ENCODE data around the gene BCL2.

The BCL2 gene

DNA sequence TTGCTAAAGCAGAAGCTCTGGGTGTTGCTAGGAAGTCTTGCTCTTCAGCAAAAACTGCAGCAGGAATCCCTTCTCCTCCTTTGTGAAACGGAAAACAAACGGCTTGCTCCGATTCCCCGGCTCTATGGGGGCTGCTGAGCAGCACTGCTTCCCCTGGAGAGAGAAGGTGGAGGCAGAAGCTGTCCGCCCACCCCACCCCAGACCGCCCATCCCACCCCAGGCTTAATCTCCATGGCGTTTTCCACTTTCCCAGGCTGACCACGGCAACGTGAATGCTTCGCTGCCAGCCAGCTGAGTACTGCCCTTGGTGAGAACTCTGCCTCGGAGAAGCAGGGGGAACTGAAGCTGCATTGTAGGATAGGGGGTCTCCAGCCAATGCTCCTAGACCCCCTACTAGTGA lies 139.2 kb downstream of the BCL2 start:
- FAIRE-seq: peak; percentile 74
- no peak for DNase-seq (ENCODE audit: insufficient read length)
- no peak for TF ChIP-seq TAF1 (IDR thresholded peaks at IDR 0.05; ENCODE audit: borderline replicate concordance, low read depth, low read length)
- no peak; the same call in 1 of the 2 replicates for TF ChIP-seq POLR2AphosphoS5 (IDR thresholded peaks at IDR 0.05; ENCODE audit: low read depth, low read length)
- no peak; the same call in 1 of the 2 replicates for TF ChIP-seq POLR2A (IDR thresholded peaks at IDR 0.05; ENCODE audit: low read depth, low read length)

- no peak for FAIRE-seq
- DNase-seq (ENCODE audit: insufficient read length): no peak
- TF ChIP-seq POLR2AphosphoS5 (IDR thresholded peaks at IDR 0.05; ENCODE audit: low read depth, low read length) (no peak), POLR2A (IDR thresholded peaks at IDR 0.05; ENCODE audit: low read depth, low read length) (no peak), TAF1 (IDR thresholded peaks at IDR 0.05; ENCODE audit: borderline replicate concordance, low read depth, low read length) (no peak)
Measured at GRCh38 chr18:63179422-63179821, 140.1 kb downstream of the BCL2 start.

- no peak for DNase-seq (ENCODE audit: insufficient read length)
- FAIRE-seq: peak; percentile 42
- TF ChIP-seq TAF1 (IDR thresholded peaks at IDR 0.05; ENCODE audit: borderline replicate concordance, low read depth, low read length) (no peak), POLR2AphosphoS5 (IDR thresholded peaks at IDR 0.05; ENCODE audit: low read depth, low read length) (no peak), POLR2A (IDR thresholded peaks at IDR 0.05; ENCODE audit: low read depth, low read length) (no peak)
Measured at GRCh38 chr18:63178971-63179370, 140.6 kb downstream of the BCL2 start.

DNA sequence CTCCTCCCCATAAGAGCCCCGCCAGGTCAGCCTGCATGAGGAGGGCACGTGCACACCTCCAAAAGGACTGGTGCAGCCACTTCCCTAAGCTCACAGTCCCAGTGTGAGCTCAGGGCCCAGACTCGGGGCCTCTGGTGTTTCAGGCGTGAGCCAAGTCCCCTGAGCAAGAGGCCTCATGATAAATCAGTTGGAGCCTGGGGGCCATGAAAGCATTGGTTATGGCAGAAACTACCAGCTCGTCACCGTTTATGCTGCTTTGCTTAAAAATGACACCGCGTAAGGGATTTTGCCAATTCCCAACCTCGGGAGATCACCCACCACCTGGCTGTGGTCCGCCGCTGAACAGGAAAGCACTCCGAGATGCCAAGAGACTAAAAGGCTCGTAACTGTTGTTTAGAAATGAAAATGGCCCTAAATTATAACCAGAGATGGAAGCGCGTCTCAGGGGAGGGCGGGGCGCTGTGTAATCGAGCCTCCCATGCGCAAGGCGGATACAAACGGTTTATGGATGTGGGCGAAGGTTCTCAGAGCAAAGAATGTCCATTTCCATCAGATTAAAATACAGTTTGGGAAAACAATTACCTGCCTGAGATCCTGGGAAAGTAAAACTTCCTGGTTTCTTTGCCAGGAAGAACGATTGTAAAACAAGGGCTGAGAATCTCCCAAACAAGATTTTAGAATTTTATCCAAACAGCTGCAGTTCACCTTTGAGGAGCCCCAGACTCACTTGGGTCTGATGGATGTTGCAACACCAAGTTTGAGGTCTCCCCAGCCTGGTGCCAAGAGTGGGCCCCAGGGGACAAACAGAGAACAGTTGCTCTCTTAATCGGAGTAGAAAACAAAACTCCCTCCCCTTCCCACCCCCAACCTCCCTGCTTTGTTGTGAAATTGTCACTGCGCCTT lies 141.4 kb downstream of the BCL2 start:
- no peak for TF ChIP-seq TAF1 (IDR thresholded peaks at IDR 0.05; ENCODE audit: borderline replicate concordance, low read depth, low read length)
- no peak for TF ChIP-seq POLR2A (IDR thresholded peaks at IDR 0.05; ENCODE audit: low read depth, low read length)
- no peak for TF ChIP-seq POLR2AphosphoS5 (IDR thresholded peaks at IDR 0.05; ENCODE audit: low read depth, low read length)
- DNase-seq (ENCODE audit: insufficient read length) (no peak), FAIRE-seq (peak; percentile 64)

GRCh38 chr18:63177259-63177658 lies 142.3 kb downstream of the BCL2 start:
- FAIRE-seq (no peak), DNase-seq (ENCODE audit: insufficient read length) (no peak)
- no peak for TF ChIP-seq POLR2A (IDR thresholded peaks at IDR 0.05; ENCODE audit: low read depth, low read length)
- TF ChIP-seq TAF1 (IDR thresholded peaks at IDR 0.05; ENCODE audit: borderline replicate concordance, low read depth, low read length): no peak
- no peak for TF ChIP-seq POLR2AphosphoS5 (IDR thresholded peaks at IDR 0.05; ENCODE audit: low read depth, low read length)

- FAIRE-seq (peak; percentile 89), DNase-seq (ENCODE audit: insufficient read length) (no peak)
- TF ChIP-seq POLR2AphosphoS5 (IDR thresholded peaks at IDR 0.05; ENCODE audit: low read depth, low read length) (no peak), TAF1 (IDR thresholded peaks at IDR 0.05; ENCODE audit: borderline replicate concordance, low read depth, low read length) (no peak), POLR2A (IDR thresholded peaks at IDR 0.05; ENCODE audit: low read depth, low read length) (no peak)
Measured at GRCh38 chr18:63175264-63175663, 144.3 kb downstream of the BCL2 start.

DNA sequence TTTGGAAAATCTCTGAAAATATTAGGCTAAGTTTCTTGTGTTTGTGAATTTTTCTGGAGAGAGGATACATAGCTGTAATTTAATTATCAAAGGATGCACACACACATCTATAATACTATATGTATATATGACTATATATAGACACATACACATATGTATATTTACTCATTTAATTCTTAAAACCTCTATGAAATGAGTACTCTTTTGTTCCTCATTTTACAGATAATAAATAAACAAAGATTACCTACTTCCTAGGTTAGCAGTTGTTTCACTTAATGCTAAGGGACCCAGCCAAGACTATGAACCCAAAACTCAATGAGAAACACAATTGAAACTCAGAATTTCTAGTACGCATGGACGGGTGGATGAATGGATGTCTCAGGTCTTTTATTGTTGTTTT lies 145.6 kb downstream of the BCL2 start:
- no peak for FAIRE-seq
- DNase-seq (ENCODE audit: insufficient read length): no peak
- TF ChIP-seq POLR2A (IDR thresholded peaks at IDR 0.05; ENCODE audit: low read depth, low read length) (no peak), POLR2AphosphoS5 (IDR thresholded peaks at IDR 0.05; ENCODE audit: low read depth, low read length) (no peak), TAF1 (IDR thresholded peaks at IDR 0.05; ENCODE audit: borderline replicate concordance, low read depth, low read length) (no peak)

DNA sequence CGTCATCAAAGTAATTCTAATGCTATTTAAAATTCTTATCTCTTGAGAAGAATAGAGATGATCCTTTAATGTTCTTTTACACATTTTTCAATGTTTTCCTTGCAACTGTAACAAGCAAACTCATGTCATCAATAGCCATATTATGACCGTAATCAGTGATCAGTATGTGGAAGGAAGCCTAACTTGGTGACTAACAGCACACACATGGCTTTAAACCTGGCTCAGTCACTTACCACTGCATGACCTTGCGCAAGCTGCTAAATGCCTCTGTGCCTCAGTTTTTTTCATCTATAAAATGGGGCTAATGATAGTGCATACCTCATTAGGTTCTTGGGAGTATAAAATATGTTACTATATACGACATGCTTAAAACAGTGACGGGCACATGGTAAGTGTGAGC lies 149.7 kb downstream of the BCL2 start:
- FAIRE-seq (no peak), DNase-seq (ENCODE audit: insufficient read length) (no peak)
- no peak for TF ChIP-seq POLR2AphosphoS5 (IDR thresholded peaks at IDR 0.05; ENCODE audit: low read depth, low read length)
- no peak for TF ChIP-seq POLR2A (IDR thresholded peaks at IDR 0.05; ENCODE audit: low read depth, low read length)
- no peak for TF ChIP-seq TAF1 (IDR thresholded peaks at IDR 0.05; ENCODE audit: borderline replicate concordance, low read depth, low read length)

GRCh38 chr18:63168287-63168686 lies 151.3 kb downstream of the BCL2 start:
- TF ChIP-seq POLR2AphosphoS5 (IDR thresholded peaks at IDR 0.05; ENCODE audit: low read depth, low read length) (no peak), POLR2A (IDR thresholded peaks at IDR 0.05; ENCODE audit: low read depth, low read length) (no peak), TAF1 (IDR thresholded peaks at IDR 0.05; ENCODE audit: borderline replicate concordance, low read depth, low read length) (no peak)
- no peak for DNase-seq (ENCODE audit: insufficient read length)
- FAIRE-seq: no peak

DNA sequence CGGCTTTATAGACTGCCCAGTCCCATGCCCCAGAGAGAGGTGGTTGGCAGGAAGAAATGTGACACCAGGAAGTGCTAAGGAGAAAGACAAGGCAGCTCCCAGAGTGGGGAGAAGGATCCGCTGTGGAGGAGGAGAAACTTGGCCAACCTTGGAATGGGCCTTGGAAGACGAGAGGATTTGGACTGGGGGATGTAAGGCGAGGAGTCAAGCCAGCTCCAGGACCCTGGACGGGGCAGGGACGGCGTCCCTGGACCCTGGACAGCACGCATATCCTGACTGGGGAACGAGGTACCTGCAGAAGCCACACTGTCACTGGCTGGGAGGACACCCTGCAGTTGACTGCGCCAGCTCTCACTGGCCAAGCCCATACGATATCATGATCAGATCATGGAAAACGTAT lies 153.4 kb downstream of the BCL2 start:
- DNase-seq (ENCODE audit: insufficient read length) (no peak), FAIRE-seq (no peak)
- TF ChIP-seq POLR2A (IDR thresholded peaks at IDR 0.05; ENCODE audit: low read depth, low read length) (no peak), TAF1 (IDR thresholded peaks at IDR 0.05; ENCODE audit: borderline replicate concordance, low read depth, low read length) (no peak), POLR2AphosphoS5 (IDR thresholded peaks at IDR 0.05; ENCODE audit: low read depth, low read length) (no peak)

GRCh38 chr18:63164396-63164795 lies 155.2 kb downstream of the BCL2 start:
- no peak for DNase-seq (ENCODE audit: insufficient read length)

More at GRCh38 chr18:63164396-63164795, 155.2 kb downstream of the BCL2 start:
- TF ChIP-seq TAF1 (IDR thresholded peaks at IDR 0.05; ENCODE audit: borderline replicate concordance, low read depth, low read length) (no peak), POLR2AphosphoS5 (IDR thresholded peaks at IDR 0.05; ENCODE audit: low read depth, low read length) (no peak), POLR2A (IDR thresholded peaks at IDR 0.05; ENCODE audit: low read depth, low read length) (no peak)
- no peak for FAIRE-seq

All from GM12892 (cell line).